Posterior cingulate gyrus (tissue), 11 donors: Measurements from ENCODE around the gene KIDINS220.
"Not testable (repeated sequence)": the region's sequence is repeated elsewhere in the genome, so short reads cannot be mapped to it uniquely, and the experiment has no call there.

Experiments
- DNase-seq, 10 donors: peaks; one replicate each; pipeline versions ENCODE4 v3.0.0 to v3.0.0-alpha.2; 2020 to 2021; ENCODE audit warnings: mixed read lengths in 3 of 10
- intact Hi-C: fragments of 100-400 bp; cut with DNase I; formaldehyde crosslinking; loops from one replicate; pipeline ENCODE4 v1.15.1; 2023

KIDINS220 gene

GRCh38 chr2:8761529-8762164, 75.8 kb downstream of the KIDINS220 start:
- intact Hi-C loops = loop anchor here (2.0 kb wide), 1 partner anchor 69 kb away; no protein-coding TSS in a partner anchor
- no peak for DNase-seq

- DNase-seq = no peak
- intact Hi-C loops = loop anchor here (10.0 kb wide), 1 partner anchor 502 kb away; no protein-coding TSS in a partner anchor
Measured at GRCh38 chr2:8756716-8757115, 80.7 kb downstream of the KIDINS220 start.

GRCh38 chr2:8756230-8756629, 81.2 kb downstream of the KIDINS220 start:
- intact Hi-C loops = loop anchor here (10.0 kb wide), 1 partner anchor 501 kb away; no protein-coding TSS in a partner anchor
- DNase-seq = no peak

GRCh38 chr2:8754106-8754776, 83.2 kb downstream of the KIDINS220 start:
- intact Hi-C loops = loop anchor here (10.0 kb wide), 1 partner anchor 499 kb away; no protein-coding TSS in a partner anchor
- peak in 5 of 10 donors; percentile 23 to 83 (median 46) for DNase-seq

- no peak for DNase-seq
- intact Hi-C loops = loop anchor here (10.0 kb wide), 1 partner anchor 499 kb away; no protein-coding TSS in a partner anchor
Measured at GRCh38 chr2:8753609-8754008, 83.8 kb downstream of the KIDINS220 start.

- intact Hi-C loops = loop anchor here (10.0 kb wide), 1 partner anchor 498 kb away; no protein-coding TSS in a partner anchor
- no peak for DNase-seq
Measured at GRCh38 chr2:8752385-8752784, 85.0 kb downstream of the KIDINS220 start.

GRCh38 chr2:8750221-8750620, 87.2 kb downstream of the KIDINS220 start:
- intact Hi-C loops = loop anchor here (10.0 kb wide), 1 partner anchor 495 kb away; no protein-coding TSS in a partner anchor
- DNase-seq = no peak

- intact Hi-C loops = no loop called here
- no peak for DNase-seq
Measured at GRCh38 chr2:8743261-8743660, 94.2 kb downstream of the KIDINS220 start.

GRCh38 chr2:8740136-8740535, 97.3 kb downstream of the KIDINS220 start:
- DNase-seq = no peak
- intact Hi-C loops = no loop called here

- DNase-seq = no peak
Measured at GRCh38 chr2:8737571-8738175, 99.7 kb downstream of the KIDINS220 start.

GRCh38 chr2:8732601-8733000, 104.8 kb downstream of the KIDINS220 start:
- intact Hi-C loops = no loop called here

More at GRCh38 chr2:8737571-8738175, 99.7 kb downstream of the KIDINS220 start:
- intact Hi-C loops = no loop called here

GRCh38 chr2:8729939-8730338, 107.5 kb downstream of the KIDINS220 start:
- DNase-seq = no peak
- intact Hi-C loops = no loop called here

More at GRCh38 chr2:8732601-8733000, 104.8 kb downstream of the KIDINS220 start:
- DNase-seq = peak in 1 of 10 donors; percentile 78

GRCh38 chr2:8729101-8729500, 108.3 kb downstream of the KIDINS220 start:
- intact Hi-C loops, DNase-seq: not testable (repeated sequence)

GRCh38 chr2:8728305-8729015, 109.0 kb downstream of the KIDINS220 start:
- DNase-seq = no peak
- intact Hi-C loops = no loop called here

- intact Hi-C loops = no loop called here
- DNase-seq = no peak
Measured at GRCh38 chr2:8725838-8726237, 111.6 kb downstream of the KIDINS220 start.

- DNase-seq = no peak
- intact Hi-C loops = no loop called here
Measured at GRCh38 chr2:8722986-8723385, 114.4 kb downstream of the KIDINS220 start.

- DNase-seq = no peak
- intact Hi-C loops = no loop called here
Measured at GRCh38 chr2:8721410-8721809, 116.0 kb downstream of the KIDINS220 start.

GRCh38 chr2:8720741-8721140, 116.7 kb downstream of the KIDINS220 start:
- no peak for DNase-seq
- intact Hi-C loops = no loop called here

- intact Hi-C loops = no loop called here
- no peak for DNase-seq
Measured at GRCh38 chr2:8719528-8719927, 117.9 kb downstream of the KIDINS220 start.

GRCh38 chr2:8714971-8715370, 122.4 kb downstream of the KIDINS220 start:
- DNase-seq = no peak
- intact Hi-C loops = no loop called here

GRCh38 chr2:8714283-8714682, 123.1 kb downstream of the KIDINS220 start:
- intact Hi-C loops = no loop called here
- DNase-seq = no peak
